Spleen (tissue), 7 donors: ENCODE results near the gene RCCD1.

Source experiments
- CTCF ChIP-seq, 11 experiments: fragments of 200-600 bp in 7 of 11; fragments of 450-650 bp in 4 of 11; sonication (generic) in 4 of 11; IDR thresholded peaks in 8 of 11; conservative IDR thresholded peaks in 3 of 11; 1 replicate in 7 of 11; 2 replicates in 4 of 11; pipeline versions ENCODE4 v1.4.0 to v1.8.0; 2016 to 2021; ENCODE audit warnings: antibody characterized with exemption in 11 of 11, inconsistent platforms in 4 of 11, mild to moderate bottlenecking in 1 of 11
- POLR2AphosphoS5 ChIP-seq, 3 donors: sonication (generic); formaldehyde crosslinking; IDR thresholded peaks; one replicate each; pipeline ENCODE4 v1.5.1; 2017; ENCODE audit warnings: antibody characterized with exemption in 3 of 3
- donor health status: DM: no; HTN: no; CAD: no; lungs with moderate emphysema.
- donor health status: DM: no; HTN: no; CAD: no.
- donor health status: DM: no; HTN: no; CAD: no.

GRCh38 chr15:90924375-90924774, 30.3 kb upstream of the RCCD1 start:
- TF ChIP-seq CTCF (IDR thresholded peaks at IDR 0.05 in 8 of 11, conservative IDR thresholded peaks at IDR 0.05 in 3 of 11) (no peak), POLR2AphosphoS5 (IDR thresholded peaks at IDR 0.05) (no peak)
